Cardiac muscle cell (in vitro differentiated cells and primary cell): ENCODE results near the gene CADPS2. TPM values are rescaled to one million over a fixed set of nuclear protein-coding genes. Genes with fewer than 3 reads are reported as not detected.
"Not testable (repeated sequence)": the region's sequence is repeated elsewhere in the genome, so short reads cannot be mapped to it uniquely, and the experiment has no call there.

Experiments
- DNase-seq, 2 donors: peaks; one replicate each; pipeline versions ENCODE4 v3.0.0 to v3.0.0-alpha.2; 2010 to 2017; ENCODE audit warnings: low read depth in 1 of 2, low spot score in 1 of 2
- H3K27ac ChIP-seq: fragments of 200-600 bp; sonication (generic); 2 replicates; pipeline ENCODE4 v1.5.1; 2016
- H3K27me3 ChIP-seq: fragments of 200-600 bp; sonication (generic); 2 replicates; pipeline ENCODE4 v1.6.0; 2016; ENCODE audit warnings: control low read depth
- H3K36me3 ChIP-seq: fragments of 200-600 bp; sonication (generic); 2 replicates; pipeline ENCODE4 v1.5.1; 2016; ENCODE audit warnings: control low read depth
- H3K4me1 ChIP-seq: fragments of 200-600 bp; sonication (generic); 2 replicates; pipeline ENCODE4 v1.8.1; 2017; ENCODE audit warnings: low read depth, mild to moderate bottlenecking, mixed run types
- H3K4me3 ChIP-seq: fragments of 200-600 bp; sonication (generic); 2 replicates; pipeline ENCODE4 v1.5.1; 2016; ENCODE audit warnings: mild to moderate bottlenecking
- H3K9me3 ChIP-seq: fragments of 200-600 bp; sonication (generic); 2 replicates; pipeline ENCODE4 v1.5.1; 2017; ENCODE audit warnings: low read depth, mild to moderate bottlenecking, control low read depth
- CTCF ChIP-seq: IDR thresholded peaks from 2 replicates; pipeline ENCODE4 v1.5.1; 2012; ENCODE audit warnings: low read depth, mild to moderate bottlenecking, low read length
- polyA plus RNA-seq: library from polyadenylated mRNA; unstranded; fragments of >200 nt; fragmentation: Nextera tagmentation; extraction: Ambion mirVana; gene quantifications from 2 replicates; pipeline ENCODE4 v1.2.1, GENCODE V29; 2016
- total RNA-seq: library from RNA; depleted of rRNA; stranded (reverse); fragments of >200 nt; gene quantifications from 2 replicates; pipeline ENCODE4 v1.2.3, GENCODE V29; 2016

Gene CADPS2
- total and polyA plus RNA-seq, 2 experiments from 2014 or later = 15.0 to 17.2 TPM

DNA sequence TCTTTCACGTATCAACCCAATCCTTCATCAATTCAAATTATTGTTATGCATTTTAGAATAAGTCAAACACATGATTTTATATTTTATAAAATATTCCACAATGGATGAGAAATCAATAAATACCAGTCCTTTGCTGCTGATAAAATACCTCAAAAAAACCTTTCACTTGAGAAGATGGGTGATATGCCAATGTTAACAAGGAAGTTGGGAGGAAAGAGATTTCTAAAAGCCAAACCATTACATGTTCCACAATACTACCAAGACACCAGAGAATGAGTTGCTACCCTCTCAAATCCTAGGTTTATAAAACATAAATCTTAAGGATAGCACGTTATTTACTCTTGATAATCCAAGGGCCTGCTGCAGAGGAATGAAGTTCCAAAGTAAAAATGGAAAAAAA, 201.8 kb downstream of the CADPS2 start:
- Histone ChIP-seq H3K36me3 (no peaks in the 10 kb centered on the region), H3K27me3 (no peaks in the 10 kb centered on the region), H3K9me3 (no peaks in the 10 kb centered on the region), H3K4me1 (no peaks in the 10 kb centered on the region), H3K4me3 (no peak overlapping the region), H3K27ac (no peak overlapping the region)
- no peak for DNase-seq
- TF ChIP-seq CTCF = no peak

DNA sequence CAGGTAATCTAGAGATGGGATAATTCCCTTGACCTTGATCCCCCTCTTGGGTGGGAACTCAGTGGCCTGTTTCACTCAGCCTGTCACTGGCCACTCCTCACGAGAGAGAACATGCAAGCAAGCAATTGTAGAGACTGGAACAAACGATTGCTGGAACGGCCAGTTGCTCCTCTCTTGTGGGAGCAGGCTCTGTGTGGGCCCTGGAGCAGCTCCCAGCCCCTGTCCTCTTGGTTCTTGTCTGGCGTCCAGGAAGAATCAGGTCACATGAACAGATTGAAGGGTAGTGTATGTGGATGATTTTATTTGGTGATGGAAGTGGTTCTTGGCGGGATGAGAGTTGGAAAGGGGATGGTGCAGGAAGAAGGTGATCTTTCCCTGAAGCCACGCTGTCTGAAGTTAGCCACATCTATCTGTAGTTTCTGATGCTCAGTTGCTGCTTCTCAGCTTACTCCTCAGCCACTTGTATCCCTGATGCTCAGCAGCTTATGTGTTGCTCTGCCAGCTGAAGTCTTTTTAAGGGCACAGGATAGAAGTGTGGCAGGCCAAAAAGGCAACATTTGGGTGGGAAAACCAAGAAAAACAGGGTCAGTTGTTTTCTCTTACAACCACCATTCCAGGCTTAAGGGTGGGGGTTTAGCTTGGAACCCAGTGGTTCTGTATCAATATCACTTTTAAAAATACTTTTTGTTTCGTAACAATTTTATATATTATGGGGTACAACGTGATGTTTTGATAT, 203.3 kb downstream of the CADPS2 start:
- H3K9me3 ChIP-seq = no peaks in the 10 kb centered on the region
- H3K4me3 ChIP-seq = no peak overlapping the region
- no peak overlapping the region for H3K27ac ChIP-seq
- no peak for TF ChIP-seq CTCF
- H3K4me1 ChIP-seq = no peaks in the 10 kb centered on the region
- H3K27me3 ChIP-seq = no peaks in the 10 kb centered on the region
- DNase-seq = no peak
- no peaks in the 10 kb centered on the region for H3K36me3 ChIP-seq

GRCh38 chr7:122681186-122681585, 205.1 kb downstream of the CADPS2 start:
- H3K9me3 ChIP-seq, H3K4me3 ChIP-seq, H3K36me3 ChIP-seq, H3K27me3 ChIP-seq, DNase-seq, H3K4me1 ChIP-seq, H3K27ac ChIP-seq: not testable (repeated sequence)

GRCh38 chr7:122679813-122680212, 206.4 kb downstream of the CADPS2 start:
- no peak for TF ChIP-seq CTCF
- H3K27me3 ChIP-seq = no peaks in the 10 kb centered on the region
- no peak overlapping the region for H3K27ac ChIP-seq
- no peaks in the 10 kb centered on the region for H3K36me3 ChIP-seq
- no peak for DNase-seq
- no peaks in the 10 kb centered on the region for H3K4me1 ChIP-seq
- no peaks in the 10 kb centered on the region for H3K9me3 ChIP-seq
- no peak overlapping the region for H3K4me3 ChIP-seq

DNA sequence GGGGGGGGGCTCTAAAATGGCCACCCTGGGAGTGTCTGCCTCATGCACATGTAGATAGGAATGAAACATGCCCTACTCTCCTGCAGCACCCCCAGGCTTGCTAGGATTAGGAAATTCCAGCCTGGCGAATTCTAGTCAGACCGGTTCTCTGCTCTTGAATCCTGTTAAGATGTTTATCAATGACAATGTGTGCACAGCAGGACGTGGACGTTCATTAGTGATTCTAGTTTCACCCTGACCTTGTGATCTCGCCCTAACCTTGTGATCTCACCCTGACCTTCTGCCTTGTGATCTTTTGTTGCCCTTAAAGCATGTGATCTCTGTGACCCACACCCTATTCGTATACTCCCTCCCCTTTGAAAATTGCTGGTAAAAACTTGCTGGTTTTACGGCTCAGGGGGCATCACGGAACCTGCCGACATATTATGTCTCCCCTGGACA, 207.0 kb downstream of the CADPS2 start:
- not testable (repeated sequence) for H3K4me1 ChIP-seq, DNase-seq, H3K4me3 ChIP-seq, H3K27ac ChIP-seq, H3K9me3 ChIP-seq, H3K27me3 ChIP-seq, H3K36me3 ChIP-seq

DNA sequence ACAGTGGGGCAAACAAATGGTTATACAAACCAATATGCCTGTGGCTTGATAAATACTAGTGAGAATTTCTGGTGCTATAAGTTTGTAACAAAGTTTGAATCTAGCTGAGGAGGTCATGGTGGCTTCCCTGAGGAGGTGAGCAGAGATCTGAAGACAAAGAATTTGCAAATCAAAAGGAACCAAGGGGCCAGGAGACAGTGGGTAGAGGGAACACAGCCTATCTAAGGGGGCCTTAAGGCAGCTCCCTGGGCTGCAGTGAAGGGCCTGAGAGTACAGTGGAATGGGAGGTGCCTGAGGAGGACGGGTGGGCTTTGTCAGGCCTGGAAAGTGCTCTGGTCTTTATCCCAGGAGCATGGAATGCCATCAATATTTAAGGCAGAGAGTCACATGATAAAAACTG, 209.1 kb downstream of the CADPS2 start:
- no peak for TF ChIP-seq CTCF
- DNase-seq = no peak
- Histone ChIP-seq H3K27ac (no peak overlapping the region), H3K27me3 (no peaks in the 10 kb centered on the region), H3K9me3 (no peaks in the 10 kb centered on the region), H3K36me3 (no peaks in the 10 kb centered on the region), H3K4me1 (no peaks in the 10 kb centered on the region), H3K4me3 (no peak overlapping the region)

- Histone ChIP-seq H3K27me3 (no peaks in the 10 kb centered on the region), H3K4me3 (no peak overlapping the region), H3K27ac (no peak overlapping the region), H3K4me1 (no peaks in the 10 kb centered on the region), H3K9me3 (no peaks in the 10 kb centered on the region), H3K36me3 (no peaks in the 10 kb centered on the region)
- no peak for TF ChIP-seq CTCF
- DNase-seq = no peak
Measured at GRCh38 chr7:122676466-122676865, 209.8 kb downstream of the CADPS2 start.
